GM12878 (cell line): ENCODE measurements around the gene APBA3. TPM values are rescaled to one million over a fixed set of nuclear protein-coding genes. Genes with fewer than 3 reads are reported as not detected.

ENCODE experiments used
- ATAC-seq: fragments of 200-7000 bp; cut with Tn5 transposase; 3 replicates; pipeline ENCODE4 v1.9.1; 2020; ENCODE audit warnings: mild to moderate bottlenecking, moderate library complexity
- BruUV-seq: library from RNA; stranded (reverse); fragments of 400-500 nt; replicated peaks from 2 replicates; lab custom pipeline; 2021; lab: Mats Ljungman, UMichigan
- CTCF ChIA-PET: fragments of 300-600 bp; sonication (Branson Sonifier 250); formaldehyde crosslinking; extraction: SDS; loops from one replicate; lab custom pipeline; 2021; ENCODE audit warnings: inconsistent platforms; lab: Yijun Ruan, JAX
- POLR2A ChIA-PET: fragments of 350-600 bp; formaldehyde crosslinking; extraction: SDS; loops from one replicate; lab custom pipeline; 2021; ENCODE audit warnings: inconsistent platforms; lab: Charles Lee
- RAD21 ChIA-PET: fragments of 300-600 bp; sonication (Branson Sonifier 250); formaldehyde crosslinking; loops from one replicate; lab custom pipeline; 2023; ENCODE audit warnings: antibody characterized with exemption; ENCODE audit not compliant: unreplicated experiment; lab: Charles Lee
- SMC1A ChIA-PET: fragments of 300-600 bp; sonication (Branson Sonifier 250); formaldehyde crosslinking; loops from one replicate; lab custom pipeline; 2023; ENCODE audit not compliant: unreplicated experiment, uncharacterized antibody; lab: Charles Lee
- DNase-seq: peaks from one replicate; pipeline ENCODE4 v3.0.0-alpha.2; 2011; ENCODE audit warnings: low read depth, low spot score
- FAIRE-seq: peaks from 3 replicates; lab custom pipeline; 2011; peaks lifted over from hg19 to GRCh38; lab: Jason Lieb, UNC
- H2AFZ ChIP-seq: 2 replicates; pipeline ENCODE4 v1.6.0; 2011; ENCODE audit warnings: low read depth, low read length, control low read depth; ENCODE audit not compliant: control insufficient read depth
- H3K27ac ChIP-seq: 2 replicates; pipeline ENCODE4 v1.5.1; 2011; ENCODE audit warnings: control low read depth; ENCODE audit not compliant: control insufficient read depth, insufficient read depth
- H3K27me3 ChIP-seq, 2 experiments: replicated peaks in 1 of 2; 2 replicates each; pipeline versions ENCODE4 v1.6.0 to v1.6.1; 2011; ENCODE audit warnings: low read length in 1 of 2; ENCODE audit not compliant: control insufficient read depth in 2 of 2, insufficient read depth in 2 of 2
- H3K36me3 ChIP-seq, 2 experiments: 2 replicates each; pipeline ENCODE4 v1.5.1; 2011; ENCODE audit warnings: low read length in 1 of 2; ENCODE audit not compliant: control insufficient read depth in 2 of 2, insufficient read depth in 2 of 2
- H3K4me1 ChIP-seq: 2 replicates; pipeline ENCODE4 v1.6.1; 2011; ENCODE audit warnings: mild to moderate bottlenecking, low read length, moderate library complexity, mixed read lengths; ENCODE audit not compliant: control insufficient read depth, insufficient read depth
- H3K4me2 ChIP-seq: 2 replicates; pipeline ENCODE4 v1.6.0; 2011; ENCODE audit warnings: control low read depth; ENCODE audit not compliant: control insufficient read depth, insufficient read depth
- H3K4me3 ChIP-seq: fragments of 200-600 bp; sonication (generic); 2 replicates; pipeline ENCODE4 v1.5.1; 2016
- H3K79me2 ChIP-seq: 2 replicates; pipeline ENCODE4 v1.6.0; 2011; ENCODE audit warnings: low read length; ENCODE audit not compliant: control insufficient read depth, insufficient read depth
- H3K9ac ChIP-seq: 2 replicates; pipeline ENCODE4 v1.8.0; 2011; ENCODE audit warnings: low read length, control low read depth, mixed read lengths; ENCODE audit not compliant: control insufficient read depth, insufficient read depth
- H3K9me3 ChIP-seq: replicated peaks from 3 replicates; pipeline ENCODE4 v1.5.1; 2011; ENCODE audit warnings: mild to moderate bottlenecking, low read length; ENCODE audit not compliant: control insufficient read depth, insufficient read depth
- H4K20me1 ChIP-seq: 2 replicates; pipeline ENCODE4 v1.6.0; 2011; ENCODE audit not compliant: control insufficient read depth, insufficient read depth
- CBX3 ChIP-seq: fragments of 200-600 bp; sonication (generic); IDR thresholded peaks from 2 replicates; pipeline ENCODE4 v1.6.1; 2016; ENCODE audit warnings: low read depth, borderline replicate concordance
- JUND ChIP-seq: IDR thresholded peaks from 2 replicates; pipeline ENCODE4 v1.6.1; 2012; ENCODE audit warnings: low read depth, mild to moderate bottlenecking, low read length, improper control_type of control experiment, moderate library complexity
- KDM1A ChIP-seq: fragments of 200-600 bp; sonication (generic); IDR thresholded peaks from 2 replicates; pipeline ENCODE4 v1.6.1; 2016; ENCODE audit warnings: borderline replicate concordance
- MEF2B ChIP-seq: fragments of 450-650 bp; IDR thresholded peaks from 2 replicates; pipeline ENCODE4 v1.6.1; 2018; ENCODE audit warnings: mild to moderate bottlenecking, moderate library complexity; ENCODE audit not compliant: partially characterized antibody, poor library complexity, severe bottlenecking
- NR2C1 ChIP-seq: fragments of 450-650 bp; IDR thresholded peaks from 2 replicates; pipeline ENCODE4 v1.6.1; 2017; ENCODE audit warnings: antibody characterized with exemption, mild to moderate bottlenecking, moderate library complexity
- RBBP5 ChIP-seq: fragments of 200-600 bp; sonication (generic); conservative IDR thresholded peaks from 2 replicates; pipeline ENCODE4 v1.6.1; 2016
- RELA ChIP-seq: fragments of 450-650 bp; IDR thresholded peaks from 2 replicates; pipeline ENCODE4 v1.8.0; 2014; ENCODE audit warnings: borderline replicate concordance; ENCODE audit not compliant: partially characterized antibody
- SPI1 ChIP-seq: IDR thresholded peaks from 2 replicates; pipeline ENCODE4 v1.6.1; 2011; ENCODE audit warnings: low read depth, mild to moderate bottlenecking, low read length, moderate library complexity, borderline replicate concordance; ENCODE audit not compliant: insufficient read depth
- SREBF1 ChIP-seq: IDR thresholded peaks from 2 replicates; pipeline ENCODE4 v1.6.1; 2012; ENCODE audit warnings: mild to moderate bottlenecking, low read length
- STAT1 ChIP-seq: fragments of 450-650 bp; conservative IDR thresholded peaks from 2 replicates; pipeline ENCODE4 v1.6.1; 2014; ENCODE audit warnings: antibody characterized with exemption, mild to moderate bottlenecking
- TCF7 ChIP-seq: IDR thresholded peaks from 2 replicates; pipeline ENCODE4 v1.6.1; 2014; ENCODE audit warnings: antibody characterized with exemption, borderline replicate concordance
- WGBS: methylation state at CpG from one replicate; pipeline ENCODE4 v1.1.6; 2016; ENCODE audit warnings: low lambda C conversion rate; ENCODE audit not compliant: insufficient replicate concordance, insufficient coverage; ENCODE audit errors: missing lambda C conversion rate; 5-methylcytosine and 5-hydroxymethylcytosine counted together
- in situ Hi-C: fragments of 300-500 bp; cut with MboI; formaldehyde crosslinking; loops from 9 replicates; pipeline ENCODE4 v1.14.3; 2018; ENCODE audit warnings: mixed read lengths
- intact Hi-C: fragments of 100-400 bp; cut with micrococcal nuclease; formaldehyde crosslinking; loops from one replicate; pipeline ENCODE4 v1.14.2; 2022; ENCODE audit not compliant: unreplicated experiment
- polyA plus RNA-seq, 11 experiments: library from polyadenylated mRNA; depleted of rRNA in 4 of 11; unstranded in 6 of 11; stranded (reverse) in 5 of 11; fragments of >200 nt; fragmentation: Nextera tagmentation in 4 of 11; fragmentation: Illumina TruSeq in 1 of 11; extraction: Ambion mirVana in 4 of 11; extraction: Trizol in 1 of 11; gene quantifications; 1 replicate in 1 of 11; 2 replicates in 10 of 11; pipeline versions ENCODE4 v1.2.1 to v1.2.3, GENCODE V29; 2011 to 2016; ENCODE audit warnings: inconsistent platforms in 2 of 11, missing spikeins in 2 of 11, low read depth in 1 of 11
- total RNA-seq, 4 experiments: library from RNA; depleted of rRNA in 3 of 4; stranded (reverse); fragments of >200 nt in 3 of 4; fragmentation: Illumina TruSeq in 1 of 4; extraction: Trizol in 1 of 4; gene quantifications; 2 replicates each; pipeline versions ENCODE4 v1.2.1 to v1.2.3, GENCODE V29; 2013 to 2021
- TF ChIP-seq, protein P1 (sequence below): fragments of 450-650 bp; IDR thresholded peaks from 2 replicates; pipeline ENCODE4 v1.6.1; 2017; ENCODE audit warnings: antibody characterized with exemption, mild to moderate bottlenecking, moderate library complexity

The APBA3 gene
- total and polyA plus RNA-seq, 10 of the 15 experiments (the other 5 are each of a cell fraction or from before 2014, with no cell fraction given): 0.31 to 36.4 (median 18.3) TPM

DNA sequence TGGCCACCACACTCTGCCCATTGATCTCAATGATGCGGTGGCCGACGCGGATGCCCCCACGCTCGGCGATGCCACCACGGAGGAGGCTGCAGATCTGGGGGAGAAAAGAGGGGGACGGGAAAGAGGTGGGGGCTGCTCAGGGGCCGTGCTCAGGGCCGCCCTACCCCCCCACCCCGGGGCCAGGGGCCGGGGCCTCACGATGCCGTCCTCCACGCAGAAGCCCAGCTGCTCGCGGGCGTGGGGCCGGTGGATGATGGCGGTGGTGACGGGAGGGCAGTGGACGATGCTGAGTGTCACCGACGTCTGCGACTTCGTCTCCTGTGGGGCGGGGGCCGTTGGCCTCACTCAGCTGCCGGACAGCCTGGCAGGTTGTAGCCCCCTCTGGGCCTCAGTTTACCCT lies 10.3 kb downstream of the APBA3 start:
- Histone ChIP-seq H4K20me1 (no peaks in the 10 kb centered on the region), H3K27ac (no peak overlapping the region), H2AFZ (no peak overlapping the region), H3K9ac (no peak overlapping the region), H3K4me3 (no peak overlapping the region), H3K4me1 (no peaks in the 10 kb centered on the region), H3K36me3 (peaks cover 0 to 5% of the 10 kb centered on the region in 2 experiments; a peak in 1 of 4 replicates)
- POLR2A ChIA-PET: no interaction called here
- in situ Hi-C loops: no loop called here
- SMC1A ChIA-PET: no interaction called here
- DNase-seq: no peak
- intact Hi-C loops: no loop called here
- 96% methylated on average over 8 of the region's 30 CpGs for WGBS
- CTCF ChIA-PET: no interaction called here
- no peak for TF ChIP-seq SREBF1
- TF ChIP-seq KDM1A: no peak
- TF ChIP-seq RBBP5: no peak
- no peak for TF ChIP-seq JUND
- TF ChIP-seq MEF2B: no peak
- no peak for TF ChIP-seq SPI1
- TF ChIP-seq, protein P1, sequence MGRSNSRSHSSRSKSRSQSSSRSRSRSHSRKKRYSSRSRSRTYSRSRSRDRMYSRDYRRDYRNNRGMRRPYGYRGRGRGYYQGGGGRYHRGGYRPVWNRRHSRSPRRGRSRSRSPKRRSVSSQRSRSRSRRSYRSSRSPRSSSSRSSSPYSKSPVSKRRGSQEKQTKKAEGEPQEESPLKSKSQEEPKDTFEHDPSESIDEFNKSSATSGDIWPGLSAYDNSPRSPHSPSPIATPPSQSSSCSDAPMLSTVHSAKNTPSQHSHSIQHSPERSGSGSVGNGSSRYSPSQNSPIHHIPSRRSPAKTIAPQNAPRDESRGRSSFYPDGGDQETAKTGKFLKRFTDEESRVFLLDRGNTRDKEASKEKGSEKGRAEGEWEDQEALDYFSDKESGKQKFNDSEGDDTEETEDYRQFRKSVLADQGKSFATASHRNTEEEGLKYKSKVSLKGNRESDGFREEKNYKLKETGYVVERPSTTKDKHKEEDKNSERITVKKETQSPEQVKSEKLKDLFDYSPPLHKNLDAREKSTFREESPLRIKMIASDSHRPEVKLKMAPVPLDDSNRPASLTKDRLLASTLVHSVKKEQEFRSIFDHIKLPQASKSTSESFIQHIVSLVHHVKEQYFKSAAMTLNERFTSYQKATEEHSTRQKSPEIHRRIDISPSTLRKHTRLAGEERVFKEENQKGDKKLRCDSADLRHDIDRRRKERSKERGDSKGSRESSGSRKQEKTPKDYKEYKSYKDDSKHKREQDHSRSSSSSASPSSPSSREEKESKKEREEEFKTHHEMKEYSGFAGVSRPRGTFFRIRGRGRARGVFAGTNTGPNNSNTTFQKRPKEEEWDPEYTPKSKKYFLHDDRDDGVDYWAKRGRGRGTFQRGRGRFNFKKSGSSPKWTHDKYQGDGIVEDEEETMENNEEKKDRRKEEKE: no peak
- no peak for TF ChIP-seq CBX3
- no peak for TF ChIP-seq NR2C1
- no peak for TF ChIP-seq RELA
- no peak for TF ChIP-seq STAT1
- TF ChIP-seq TCF7: no peak
- TF ChIP-seq, all 136 proteins: peak for 0
- Histone ChIP-seq H3K27me3 (no peaks in the 10 kb centered on the region), H3K4me2 (no peak overlapping the region), H3K79me2 (no peaks in the 10 kb centered on the region), H3K9me3 (no peaks in the 10 kb centered on the region)
- FAIRE-seq (no peak), ATAC-seq (no peak)
- RAD21 ChIA-PET: no interaction called here
- no TSS peak for BruUV-seq
